ENCODE data around the gene KRTAP12-1.

Gene KRTAP12-1

DNA sequence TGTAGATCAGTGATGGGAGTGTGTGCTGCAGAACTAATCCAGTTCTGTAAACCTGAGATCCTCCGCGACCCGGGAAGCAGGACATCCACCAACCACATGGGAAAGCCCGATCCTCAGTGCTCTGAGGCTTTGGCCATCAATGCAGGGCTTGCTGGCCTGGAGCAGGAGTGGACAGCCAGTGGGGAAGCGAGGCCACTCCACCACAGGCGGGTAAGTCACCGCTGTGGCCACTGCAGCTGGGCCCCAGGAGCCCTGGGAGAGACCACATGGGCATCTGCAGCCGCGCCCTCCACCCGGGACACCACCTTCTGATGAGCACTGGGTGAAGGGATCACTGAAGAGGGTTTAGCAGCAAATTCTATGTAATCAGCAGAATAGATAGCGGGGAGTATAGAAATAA, 811 bp downstream of the KRTAP12-1 start:
- Histone ChIP-seq H4K20me1 (ENCODE audit: insufficient read depth, low read length, poor library complexity, severe bottlenecking) (no peaks in the 10 kb centered on the region), H3K9ac (ENCODE audit: low read depth, low read length, poor library complexity, severe bottlenecking) (no peak overlapping the region), H3K9me2 (replicated peaks; ENCODE audit: low read depth, low read length) (no peaks in the 10 kb centered on the region), H3K4me3 (ENCODE audit: low read length, poor library complexity, severe bottlenecking) (no peak overlapping the region), H3K79me2 (ENCODE audit: insufficient read depth, low read length) (no peaks in the 10 kb centered on the region), H3K27me3 (ENCODE audit: insufficient read depth, low read length, poor library complexity, severe bottlenecking) (no peaks in the 10 kb centered on the region), H3K4me1 (ENCODE audit: insufficient read depth, low read length, poor library complexity, severe bottlenecking) (no peaks in the 10 kb centered on the region), H3K36me3 (ENCODE audit: insufficient read depth, low read length) (no peaks in the 10 kb centered on the region), H3K4me2 (ENCODE audit: low read depth, low read length, poor library complexity, severe bottlenecking) (no peak overlapping the region), H2AFZ (ENCODE audit: low read length) (no peak overlapping the region), H3K9me3 (ENCODE audit: insufficient read depth, low read depth, low read length) (no peaks in the 10 kb centered on the region), H3F3A (ENCODE audit: low read depth) (no peaks in the 10 kb centered on the region)
- TF ChIP-seq EZH2phosphoT487 (IDR thresholded peaks at IDR 0.05; ENCODE audit: borderline replicate concordance) = no peak

DNA sequence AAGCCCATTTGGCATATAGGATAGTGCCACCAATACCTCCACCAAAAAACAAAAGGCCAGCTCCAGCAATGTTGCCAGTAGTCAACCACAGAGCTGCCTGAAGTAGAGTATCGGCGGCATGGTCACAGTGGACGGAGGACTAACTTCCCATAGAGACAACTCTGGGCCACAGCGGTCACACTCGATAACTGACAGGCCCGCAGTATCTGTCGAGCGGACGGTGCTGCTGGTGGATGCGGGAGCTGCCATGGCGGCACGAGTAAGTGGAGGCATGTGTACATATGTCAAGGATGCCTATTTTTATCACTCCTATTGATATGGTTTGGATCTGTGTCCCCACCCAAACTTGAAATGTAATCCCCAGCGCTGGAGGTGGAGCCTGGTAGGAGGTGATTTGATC, 4.1 kb downstream of the KRTAP12-1 start:
- H3F3A ChIP-seq (ENCODE audit: low read depth) = no peaks in the 10 kb centered on the region
- H3K36me3 ChIP-seq (ENCODE audit: insufficient read depth, low read length) = no peaks in the 10 kb centered on the region
- H3K4me1 ChIP-seq (ENCODE audit: insufficient read depth, low read length, poor library complexity, severe bottlenecking) = no peaks in the 10 kb centered on the region
- no peaks in the 10 kb centered on the region for H3K27me3 ChIP-seq (ENCODE audit: insufficient read depth, low read length, poor library complexity, severe bottlenecking)
- H3K4me2 ChIP-seq (ENCODE audit: low read depth, low read length, poor library complexity, severe bottlenecking) = no peak overlapping the region
- H3K4me3 ChIP-seq (ENCODE audit: low read length, poor library complexity, severe bottlenecking) = no peak overlapping the region
- TF ChIP-seq, protein P1, sequence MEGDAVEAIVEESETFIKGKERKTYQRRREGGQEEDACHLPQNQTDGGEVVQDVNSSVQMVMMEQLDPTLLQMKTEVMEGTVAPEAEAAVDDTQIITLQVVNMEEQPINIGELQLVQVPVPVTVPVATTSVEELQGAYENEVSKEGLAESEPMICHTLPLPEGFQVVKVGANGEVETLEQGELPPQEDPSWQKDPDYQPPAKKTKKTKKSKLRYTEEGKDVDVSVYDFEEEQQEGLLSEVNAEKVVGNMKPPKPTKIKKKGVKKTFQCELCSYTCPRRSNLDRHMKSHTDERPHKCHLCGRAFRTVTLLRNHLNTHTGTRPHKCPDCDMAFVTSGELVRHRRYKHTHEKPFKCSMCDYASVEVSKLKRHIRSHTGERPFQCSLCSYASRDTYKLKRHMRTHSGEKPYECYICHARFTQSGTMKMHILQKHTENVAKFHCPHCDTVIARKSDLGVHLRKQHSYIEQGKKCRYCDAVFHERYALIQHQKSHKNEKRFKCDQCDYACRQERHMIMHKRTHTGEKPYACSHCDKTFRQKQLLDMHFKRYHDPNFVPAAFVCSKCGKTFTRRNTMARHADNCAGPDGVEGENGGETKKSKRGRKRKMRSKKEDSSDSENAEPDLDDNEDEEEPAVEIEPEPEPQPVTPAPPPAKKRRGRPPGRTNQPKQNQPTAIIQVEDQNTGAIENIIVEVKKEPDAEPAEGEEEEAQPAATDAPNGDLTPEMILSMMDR (conservative IDR thresholded peaks at IDR 0.05; ENCODE audit: low read length) = no peak
- no peaks in the 10 kb centered on the region for H3K9me3 ChIP-seq (ENCODE audit: insufficient read depth, low read depth, low read length)
- H2AFZ ChIP-seq (ENCODE audit: low read length) = no peak overlapping the region
- H3K79me2 ChIP-seq (ENCODE audit: insufficient read depth, low read length) = no peaks in the 10 kb centered on the region
- no peaks in the 10 kb centered on the region for H3K9me2 ChIP-seq (replicated peaks; ENCODE audit: low read depth, low read length)
- H4K20me1 ChIP-seq (ENCODE audit: insufficient read depth, low read length, poor library complexity, severe bottlenecking) = no peaks in the 10 kb centered on the region
- H3K9ac ChIP-seq (ENCODE audit: low read depth, low read length, poor library complexity, severe bottlenecking) = no peak overlapping the region

DNA sequence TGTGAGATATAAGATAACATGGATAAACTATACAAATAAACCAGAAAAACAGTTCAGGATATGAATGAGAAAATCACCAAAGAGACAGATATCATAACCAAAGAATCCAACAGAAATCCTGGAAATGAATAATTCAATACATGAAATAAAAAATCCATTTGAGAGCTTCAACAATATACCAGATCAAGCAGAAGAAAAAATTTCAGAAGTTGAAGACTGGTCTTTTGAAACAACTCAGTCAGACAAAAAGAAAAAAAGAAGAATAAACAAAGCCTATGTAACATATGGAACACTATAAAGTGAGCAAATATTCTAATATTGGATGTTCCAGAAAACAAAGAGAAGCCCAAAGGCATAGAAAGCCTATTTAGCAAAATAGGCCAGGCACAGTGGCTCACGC, 10.1 kb downstream of the KRTAP12-1 start:
- H3K4me3 ChIP-seq (ENCODE audit: low read length, poor library complexity, severe bottlenecking) = no peak overlapping the region
- H2AFZ ChIP-seq (ENCODE audit: low read length) = no peak overlapping the region
- no peaks in the 10 kb centered on the region for H3K9me2 ChIP-seq (replicated peaks; ENCODE audit: low read depth, low read length)
- no peaks in the 10 kb centered on the region for H3K4me1 ChIP-seq (ENCODE audit: insufficient read depth, low read length, poor library complexity, severe bottlenecking)
- H3K9ac ChIP-seq (ENCODE audit: low read depth, low read length, poor library complexity, severe bottlenecking) = no peak overlapping the region
- no peaks in the 10 kb centered on the region for H3F3A ChIP-seq (ENCODE audit: low read depth)
- H3K36me3 ChIP-seq (ENCODE audit: insufficient read depth, low read length) = no peaks in the 10 kb centered on the region
- no peaks in the 10 kb centered on the region for H3K79me2 ChIP-seq (ENCODE audit: insufficient read depth, low read length)
- TF ChIP-seq EZH2phosphoT487 (IDR thresholded peaks at IDR 0.05; ENCODE audit: borderline replicate concordance) = no peak
- TF ChIP-seq, protein P1 (conservative IDR thresholded peaks at IDR 0.05; ENCODE audit: low read length) = no peak
- H4K20me1 ChIP-seq (ENCODE audit: insufficient read depth, low read length, poor library complexity, severe bottlenecking) = no peaks in the 10 kb centered on the region
- H3K27me3 ChIP-seq (ENCODE audit: insufficient read depth, low read length, poor library complexity, severe bottlenecking) = no peaks in the 10 kb centered on the region
- no peak overlapping the region for H3K4me2 ChIP-seq (ENCODE audit: low read depth, low read length, poor library complexity, severe bottlenecking)
- H3K9me3 ChIP-seq (ENCODE audit: insufficient read depth, low read depth, low read length) = peaks cover 6% of the 10 kb centered on the region; the same call in 1 of the 2 replicates

DNA sequence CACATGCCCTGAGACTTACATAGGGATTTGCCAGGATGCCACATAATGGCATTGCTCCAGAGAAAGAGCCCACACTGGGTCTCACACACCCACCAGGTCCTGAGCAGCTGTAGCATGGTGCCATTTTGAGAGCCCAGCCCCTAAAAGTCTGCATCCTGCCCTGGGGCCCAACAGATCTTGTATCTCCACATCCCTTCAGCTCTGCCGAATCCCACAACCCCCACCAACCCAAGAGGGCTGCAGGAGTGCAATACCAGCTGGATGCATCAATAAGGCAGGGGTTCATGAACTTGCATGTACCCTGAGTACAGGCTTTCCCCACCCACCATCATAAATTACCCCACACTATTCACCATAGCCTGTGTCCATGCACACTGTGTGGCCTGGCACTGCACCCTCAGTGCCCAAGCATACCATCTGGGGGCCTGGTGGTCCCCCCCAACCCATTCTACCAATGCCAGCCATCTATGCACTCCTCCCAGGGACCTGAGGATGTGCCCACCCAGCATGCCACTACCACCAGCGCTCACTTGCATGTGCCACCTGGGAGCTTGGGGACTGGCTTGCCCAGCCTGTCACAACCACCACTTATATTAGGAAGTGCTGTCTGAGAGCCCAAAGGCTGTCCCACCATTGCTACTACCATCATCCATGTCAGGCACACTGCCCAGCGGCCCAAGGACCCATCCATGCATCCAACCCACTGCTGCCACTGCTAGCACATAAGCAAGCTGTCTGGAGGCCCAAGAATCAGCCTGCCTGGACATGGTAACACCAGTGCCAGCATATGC, 11.1 kb downstream of the KRTAP12-1 start:
- Histone ChIP-seq H3K9ac (ENCODE audit: low read depth, low read length, poor library complexity, severe bottlenecking) (no peak overlapping the region), H3K9me3 (ENCODE audit: insufficient read depth, low read depth, low read length) (peaks cover 6% of the 10 kb centered on the region; the same call in 1 of the 2 replicates), H3K79me2 (ENCODE audit: insufficient read depth, low read length) (no peaks in the 10 kb centered on the region), H3K4me2 (ENCODE audit: low read depth, low read length, poor library complexity, severe bottlenecking) (no peak overlapping the region), H4K20me1 (ENCODE audit: insufficient read depth, low read length, poor library complexity, severe bottlenecking) (no peaks in the 10 kb centered on the region), H2AFZ (ENCODE audit: low read length) (no peak overlapping the region), H3K27me3 (ENCODE audit: insufficient read depth, low read length, poor library complexity, severe bottlenecking) (no peaks in the 10 kb centered on the region), H3K36me3 (ENCODE audit: insufficient read depth, low read length) (no peaks in the 10 kb centered on the region), H3K9me2 (replicated peaks; ENCODE audit: low read depth, low read length) (no peaks in the 10 kb centered on the region), H3K4me3 (ENCODE audit: low read length, poor library complexity, severe bottlenecking) (no peak overlapping the region), H3F3A (ENCODE audit: low read depth) (no peaks in the 10 kb centered on the region), H3K4me1 (ENCODE audit: insufficient read depth, low read length, poor library complexity, severe bottlenecking) (no peaks in the 10 kb centered on the region)
- TF ChIP-seq, protein P1 (conservative IDR thresholded peaks at IDR 0.05; ENCODE audit: low read length) = no peak
- TF ChIP-seq EZH2phosphoT487 (IDR thresholded peaks at IDR 0.05; ENCODE audit: borderline replicate concordance) = no peak
